Measurements from ENCODE around the gene WIPF3.

DNA sequence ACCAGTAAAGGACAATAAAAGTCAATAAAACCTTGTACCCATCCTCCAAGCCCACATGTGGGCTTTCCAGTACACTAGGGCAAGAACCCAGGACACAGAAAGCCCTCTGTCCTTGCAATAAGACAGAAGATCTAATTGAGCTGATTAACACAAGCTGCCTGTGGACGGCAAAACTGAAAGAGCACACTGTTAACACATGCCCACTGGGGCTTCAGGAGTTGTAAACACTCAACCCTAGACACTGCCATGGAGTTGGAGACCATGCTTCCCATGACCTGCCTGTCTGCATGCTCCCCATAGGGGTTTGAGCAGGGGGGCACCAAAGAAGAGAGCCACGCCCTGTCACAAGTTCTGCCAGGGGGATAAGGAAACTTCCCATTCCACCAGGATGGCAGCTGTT lies 22.6 kb upstream of the WIPF3 start:
- TF ChIP-seq, protein P1, sequence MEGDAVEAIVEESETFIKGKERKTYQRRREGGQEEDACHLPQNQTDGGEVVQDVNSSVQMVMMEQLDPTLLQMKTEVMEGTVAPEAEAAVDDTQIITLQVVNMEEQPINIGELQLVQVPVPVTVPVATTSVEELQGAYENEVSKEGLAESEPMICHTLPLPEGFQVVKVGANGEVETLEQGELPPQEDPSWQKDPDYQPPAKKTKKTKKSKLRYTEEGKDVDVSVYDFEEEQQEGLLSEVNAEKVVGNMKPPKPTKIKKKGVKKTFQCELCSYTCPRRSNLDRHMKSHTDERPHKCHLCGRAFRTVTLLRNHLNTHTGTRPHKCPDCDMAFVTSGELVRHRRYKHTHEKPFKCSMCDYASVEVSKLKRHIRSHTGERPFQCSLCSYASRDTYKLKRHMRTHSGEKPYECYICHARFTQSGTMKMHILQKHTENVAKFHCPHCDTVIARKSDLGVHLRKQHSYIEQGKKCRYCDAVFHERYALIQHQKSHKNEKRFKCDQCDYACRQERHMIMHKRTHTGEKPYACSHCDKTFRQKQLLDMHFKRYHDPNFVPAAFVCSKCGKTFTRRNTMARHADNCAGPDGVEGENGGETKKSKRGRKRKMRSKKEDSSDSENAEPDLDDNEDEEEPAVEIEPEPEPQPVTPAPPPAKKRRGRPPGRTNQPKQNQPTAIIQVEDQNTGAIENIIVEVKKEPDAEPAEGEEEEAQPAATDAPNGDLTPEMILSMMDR (conservative IDR thresholded peaks at IDR 0.05; ENCODE audit: low read length): no peak
- no peak for TF ChIP-seq EZH2phosphoT487 (IDR thresholded peaks at IDR 0.05; ENCODE audit: borderline replicate concordance)

All from Loucy (cell line).